H1 (cell line): ENCODE measurements around the gene SLMAP. TPM values are rescaled to one million over a fixed set of nuclear protein-coding genes. Genes with fewer than 3 reads are reported as not detected.
A peak's percentile ranks its signal among the peaks of the same experiment; 100 is the strongest.

Source experiments
- BACH1 ChIP-seq: IDR thresholded peaks from 2 replicates; pipeline ENCODE4 v1.6.1; 2012; ENCODE audit warnings: low read length, improper control_type of control experiment
- CHD1 ChIP-seq: IDR thresholded peaks from 2 replicates; pipeline ENCODE4 v1.6.1; 2012; ENCODE audit warnings: low read depth, low read length, improper control_type of control experiment
- CHD2 ChIP-seq: IDR thresholded peaks from 2 replicates; pipeline ENCODE4 v1.6.1; 2012; ENCODE audit warnings: low read length, improper control_type of control experiment
- CTBP2 ChIP-seq: IDR thresholded peaks from 2 replicates; pipeline ENCODE4 v1.7.0; 2011; ENCODE audit warnings: borderline replicate concordance, mild to moderate bottlenecking, moderate library complexity, mixed read lengths, low read length; ENCODE audit not compliant: insufficient read depth, insufficient read length
- CTCF ChIP-seq, 3 experiments: IDR thresholded peaks; 1 replicate in 2 of 3; 2 replicates in 1 of 3; pipeline versions ENCODE4 v1.5.1 to v1.6.1; 2011; ENCODE audit warnings: low read length in 3 of 3, mild to moderate bottlenecking in 3 of 3, inconsistent platforms in 2 of 3, low read depth in 1 of 3, moderate library complexity in 1 of 3; ENCODE audit not compliant: insufficient read depth in 1 of 3; ENCODE audit errors: control extremely low read depth in 1 of 3
- EGR1 ChIP-seq: IDR thresholded peaks from 2 replicates; pipeline ENCODE4 v1.6.1; 2011; ENCODE audit warnings: low read depth, low read length, borderline replicate concordance
- KDM4A ChIP-seq: IDR thresholded peaks from one replicate; pipeline ENCODE4 v1.7.1; 2012; ENCODE audit warnings: low read depth, mild to moderate bottlenecking, moderate library complexity, low read length, inconsistent platforms; ENCODE audit not compliant: severe bottlenecking
- NANOG ChIP-seq: IDR thresholded peaks from 2 replicates; pipeline ENCODE4 v1.6.1; 2011; ENCODE audit warnings: low read length, low read depth, mild to moderate bottlenecking, inconsistent platforms; ENCODE audit not compliant: insufficient read depth, poor library complexity, severe bottlenecking
- NRF1 ChIP-seq: IDR thresholded peaks from 2 replicates; pipeline ENCODE4 v1.6.1; 2011; ENCODE audit warnings: mild to moderate bottlenecking, low read depth, low read length, improper control_type of control experiment
- POLR2AphosphoS5 ChIP-seq: IDR thresholded peaks from 2 replicates; pipeline ENCODE4 v1.6.1; 2011; ENCODE audit warnings: low read depth, low read length
- RBBP5 ChIP-seq: IDR thresholded peaks from 2 replicates; pipeline ENCODE4 v1.7.1; 2012; ENCODE audit warnings: low read depth, mild to moderate bottlenecking, inconsistent platforms, low read length, moderate library complexity, borderline replicate concordance
- RFX5 ChIP-seq: IDR thresholded peaks from 2 replicates; pipeline ENCODE4 v1.6.1; 2011; ENCODE audit warnings: low read depth, low read length, improper control_type of control experiment, borderline replicate concordance
- RNF2 ChIP-seq: fragments of 200-900, 300-1000 bp; sonication (generic); IDR thresholded peaks from 2 replicates; pipeline ENCODE4 v1.7.1; 2016; ENCODE audit warnings: borderline replicate concordance, low read depth, mild to moderate bottlenecking, antibody characterized with exemption, low read length; ENCODE audit not compliant: poor library complexity, severe bottlenecking; ENCODE audit errors: missing control alignments
- SIN3A ChIP-seq, 2 experiments: IDR thresholded peaks in 1 of 2; conservative IDR thresholded peaks in 1 of 2; 2 replicates each; pipeline ENCODE4 v1.6.1; 2011 to 2012; ENCODE audit warnings: low read length in 2 of 2, improper control_type of control experiment in 1 of 2, low read depth in 1 of 2, mild to moderate bottlenecking in 1 of 2
- SIX5 ChIP-seq: IDR thresholded peaks from 2 replicates; pipeline ENCODE4 v1.6.1; 2011; ENCODE audit warnings: mild to moderate bottlenecking, low read depth, low read length
- SP1 ChIP-seq: IDR thresholded peaks from 2 replicates; pipeline ENCODE4 v1.6.1; 2011; ENCODE audit warnings: low read depth, low read length
- SP4 ChIP-seq: IDR thresholded peaks from 2 replicates; pipeline ENCODE4 v1.6.1; 2012; ENCODE audit warnings: low read length, inconsistent platforms
- SRF ChIP-seq: IDR thresholded peaks from 2 replicates; pipeline ENCODE4 v1.6.1; 2011; ENCODE audit warnings: mild to moderate bottlenecking, low read depth, low read length, moderate library complexity
- TAF7 ChIP-seq: optimal IDR thresholded peaks from 2 replicates; pipeline ENCODE3; 2011; ENCODE audit warnings: low read depth, mild to moderate bottlenecking, inconsistent platforms, low read length, moderate library complexity, borderline replicate concordance
- TBP ChIP-seq: IDR thresholded peaks from 2 replicates; pipeline ENCODE4 v1.6.1; 2011; ENCODE audit warnings: low read depth, low read length, improper control_type of control experiment
- polyA plus RNA-seq, 7 experiments: library from polyadenylated mRNA; depleted of rRNA in 3 of 7; stranded (reverse) in 5 of 7; unstranded in 2 of 7; fragments of >200 nt in 5 of 7; fragments of 200-250 nt in 2 of 7; gene quantifications; 1 replicate in 5 of 7; 2 replicates in 1 of 7; 4 replicates in 1 of 7; pipeline versions ENCODE4 v1.2.1 to v1.2.3, GENCODE V29; 2011 to 2013; ENCODE audit warnings: missing spikeins in 2 of 7, mixed read lengths in 2 of 7
- total RNA-seq: library from RNA; stranded (reverse); fragmentation: NEBNext Ultra II Directional; extraction: Animal tissue kit (Norgen Biotek cat#: 25700); gene quantifications from 2 replicates; pipeline ENCODE4 v1.2.1, GENCODE V29; 2021

Gene SLMAP
- total and polyA plus RNA-seq, 2 of the 8 experiments (the other 6 are each of a cell fraction or from before 2014, with no cell fraction given): 13.6 to 70.4 TPM

- TF ChIP-seq CTBP2 (no peak), RFX5 (no peak), TAF7 (no peak), CTCF (IDR thresholded peaks at IDR 0.05; ENCODE audit: control extremely low read depth in 1 of 3, insufficient read depth in 1 of 3, low read depth in 1 of 3, low read length in 3 of 3) (no peak), SRF (no peak), TBP (no peak), EGR1 (no peak), RNF2 (no peak), SP4 (no peak), RBBP5 (peak; percentile 51; the same call in 1 of the 2 replicates), SIX5 (no peak), CHD1 (no peak), NANOG (no peak), CHD2 (no peak), KDM4A (peak; percentile 17), SP1 (no peak), BACH1 (no peak), SIN3A (conservative IDR thresholded peaks at IDR 0.05 in 1 of 2, IDR thresholded peaks at IDR 0.05 in 1 of 2; ENCODE audit: low read depth in 1 of 2, low read length in 2 of 2) (0 out of 4 replicates have a peak, but pooled peaks of 1 of the 2 experiments have one; percentile 4), NRF1 (no peak), POLR2AphosphoS5 (no peak)
Measured at GRCh38 chr3:57756528-57757401, 656 bp downstream of the SLMAP start (continued).
